GM18858 (cell line): ENCODE data around the gene KCNH6.

Source experiments
- ATAC-seq: cut with Tn5 transposase; IDR thresholded peaks from one replicate; pipeline ENCODE4 v1.9.1; 2021; ENCODE audit not compliant: unreplicated experiment

KCNH6 gene

DNA sequence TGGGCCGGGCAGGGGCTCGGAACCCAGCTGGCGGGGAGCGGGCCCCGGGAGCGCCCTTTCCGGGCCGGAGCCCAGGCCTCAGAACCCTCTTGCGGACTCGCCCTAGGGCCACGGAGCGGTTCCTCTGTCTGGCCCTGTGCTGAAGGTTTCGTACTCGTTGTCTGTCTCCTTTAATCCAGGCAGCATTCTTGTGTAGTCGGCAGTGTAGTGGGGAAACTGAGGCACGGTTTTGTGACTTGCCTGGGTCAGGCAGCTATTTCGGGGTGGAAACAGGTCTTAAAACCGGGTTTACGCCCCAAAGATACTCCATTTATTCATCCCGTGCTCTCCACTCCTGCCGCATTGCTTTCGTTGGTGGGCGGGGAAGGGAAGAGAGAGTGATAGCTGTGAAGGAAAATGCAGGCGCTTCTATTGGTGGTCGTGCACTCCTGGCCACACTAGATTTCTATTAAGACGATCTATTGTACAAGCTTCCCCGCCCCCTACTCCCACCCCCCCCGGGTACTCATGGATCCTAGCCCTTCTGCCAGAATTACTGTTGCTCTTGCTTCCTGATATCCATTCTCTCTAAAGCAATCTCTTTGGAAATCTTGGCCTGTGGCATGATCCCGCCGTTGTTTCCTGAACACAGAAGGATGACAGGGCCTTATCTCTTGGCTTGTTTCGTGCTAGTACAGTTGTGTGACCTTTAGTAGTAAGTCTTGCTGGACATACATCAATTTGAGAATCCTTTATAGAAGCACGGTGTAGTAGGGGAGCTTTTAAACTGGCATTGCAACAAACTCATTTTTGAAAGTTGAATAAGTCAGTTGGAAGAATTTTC is 27.9 kb downstream of the KCNH6 start:
- ATAC-seq: peak; percentile 3

- no peak for ATAC-seq
These were observed 29.1 kb downstream of the KCNH6 start for GRCh38 chr17:63552211-63552610.

GRCh38 chr17:63555500-63556156 is 32.5 kb downstream of the KCNH6 start:
- ATAC-seq: no peak

GRCh38 chr17:63557416-63557815 is 34.3 kb downstream of the KCNH6 start:
- ATAC-seq: no peak

DNA sequence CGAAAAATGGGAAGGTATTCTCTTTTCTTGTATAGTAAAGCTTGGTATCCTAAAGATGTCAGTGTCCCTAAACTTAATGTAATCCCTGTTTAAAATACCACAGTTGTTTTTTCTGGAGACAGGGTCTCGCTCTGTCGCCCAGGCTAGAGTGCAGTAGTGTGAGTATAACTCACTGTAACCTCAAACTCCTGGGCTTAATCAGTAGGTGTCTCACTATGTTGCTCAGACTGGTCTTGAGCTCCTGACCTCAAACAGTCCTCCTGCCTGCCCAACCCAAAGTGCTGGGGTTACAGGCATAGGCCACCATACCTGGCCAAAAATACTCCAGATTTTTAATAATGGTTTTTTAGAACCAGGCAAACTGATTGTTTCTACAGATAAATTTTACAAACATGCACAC is 35.3 kb downstream of the KCNH6 start:
- no peak for ATAC-seq

DNA sequence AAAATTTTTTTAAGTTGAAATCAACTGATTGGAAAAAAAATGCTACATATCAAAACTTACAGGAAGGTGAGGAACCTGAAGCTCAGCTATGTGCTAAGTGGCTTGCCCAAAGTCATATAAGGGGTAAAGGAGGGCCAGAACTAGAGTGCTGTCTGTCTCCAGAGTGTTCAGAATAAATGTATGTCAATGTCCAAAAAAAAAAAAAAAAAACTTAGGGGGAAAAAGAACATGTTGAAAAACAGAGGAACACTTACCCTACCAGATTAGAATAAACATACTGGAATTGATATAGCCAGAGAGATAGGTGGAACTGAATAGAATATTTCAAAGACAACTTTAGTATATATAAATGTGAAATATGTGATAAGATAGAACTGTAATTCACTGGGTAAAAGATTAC is 38.7 kb downstream of the KCNH6 start:
- ATAC-seq: no peak

DNA sequence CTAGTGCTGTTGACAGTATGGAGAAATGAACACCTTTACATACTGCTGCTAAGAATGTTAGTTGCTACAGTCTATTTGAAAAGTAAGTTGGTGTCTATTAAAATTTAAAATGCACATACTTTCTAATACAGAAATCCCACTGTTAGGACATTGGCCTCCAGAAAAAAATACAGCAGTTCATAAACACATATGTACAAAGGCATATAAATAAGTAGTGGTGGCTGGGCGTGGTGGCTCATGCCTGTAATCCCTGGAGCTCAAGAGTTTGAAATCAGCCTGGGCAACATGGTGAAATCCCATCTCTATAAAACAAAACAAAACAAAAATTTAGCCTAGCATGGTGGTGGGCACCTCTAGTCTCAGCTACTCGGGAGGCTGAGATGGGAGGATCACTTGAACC is 40.2 kb downstream of the KCNH6 start:
- no peak for ATAC-seq

DNA sequence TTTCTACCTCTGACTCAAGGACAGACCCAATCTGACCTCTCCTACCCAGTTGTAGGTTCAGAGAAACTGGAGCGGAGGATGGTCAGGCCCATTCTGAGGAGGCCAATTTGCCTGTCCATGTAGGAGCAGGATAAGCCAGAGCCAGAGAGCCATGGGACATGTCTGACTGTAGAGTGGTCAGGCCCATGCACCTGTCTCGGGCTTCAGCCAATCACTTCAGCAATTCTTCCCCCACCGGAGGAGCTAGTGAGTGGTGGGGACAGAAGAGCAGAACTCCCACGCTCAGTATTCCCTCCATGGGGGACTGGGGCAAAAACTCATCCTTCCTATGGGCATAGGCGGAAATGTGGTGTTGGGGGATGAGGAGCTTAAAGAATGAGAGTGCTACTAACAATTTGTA is 41.4 kb downstream of the KCNH6 start:
- no peak for ATAC-seq

DNA sequence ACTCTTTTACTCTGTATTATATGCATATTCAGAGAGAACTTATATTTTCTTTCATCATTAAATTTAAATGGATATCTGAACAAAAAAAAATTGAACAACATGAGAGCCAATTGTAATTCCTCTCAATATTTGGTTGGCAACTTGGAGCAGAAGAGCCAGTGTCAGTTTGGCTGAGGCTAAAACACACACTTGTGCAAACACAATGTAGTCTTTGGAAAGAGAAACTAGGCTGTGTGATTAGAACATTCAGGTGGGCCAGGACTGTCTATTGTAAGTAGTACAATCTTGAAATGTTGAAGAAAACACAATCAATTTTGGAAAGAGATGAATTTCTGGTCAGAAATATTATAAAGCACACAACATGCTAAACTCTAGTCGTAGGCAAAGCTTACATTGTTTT is 44.1 kb downstream of the KCNH6 start:
- no peak for ATAC-seq

DNA sequence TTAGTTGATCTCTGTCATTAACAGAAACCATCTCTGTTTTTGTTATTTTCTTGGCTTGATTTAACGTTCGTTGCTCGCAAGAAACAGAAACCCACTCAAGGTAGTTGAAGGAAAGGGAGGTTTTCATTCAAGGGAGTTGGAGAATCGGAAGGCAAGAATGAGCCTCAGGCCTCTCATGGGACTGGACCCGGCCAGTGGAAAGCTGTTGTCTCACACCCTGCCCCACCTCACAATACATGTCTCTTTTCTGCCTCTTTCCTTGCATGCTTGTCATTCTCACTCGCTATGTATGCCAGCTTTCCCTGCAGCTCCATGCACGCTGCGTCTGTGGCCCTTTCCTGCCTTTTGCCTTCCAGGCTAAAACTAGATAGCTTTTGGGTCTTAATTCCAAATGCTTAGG is 45.4 kb downstream of the KCNH6 start:
- no peak for ATAC-seq

- no peak for ATAC-seq
These were observed 48.6 kb downstream of the KCNH6 start for GRCh38 chr17:63571632-63572310.

- no peak for ATAC-seq
These were observed 50.5 kb downstream of the KCNH6 start for GRCh38 chr17:63573634-63574033.

GRCh38 chr17:63578027-63578768 is 55.0 kb downstream of the KCNH6 start:
- no peak for ATAC-seq

DNA sequence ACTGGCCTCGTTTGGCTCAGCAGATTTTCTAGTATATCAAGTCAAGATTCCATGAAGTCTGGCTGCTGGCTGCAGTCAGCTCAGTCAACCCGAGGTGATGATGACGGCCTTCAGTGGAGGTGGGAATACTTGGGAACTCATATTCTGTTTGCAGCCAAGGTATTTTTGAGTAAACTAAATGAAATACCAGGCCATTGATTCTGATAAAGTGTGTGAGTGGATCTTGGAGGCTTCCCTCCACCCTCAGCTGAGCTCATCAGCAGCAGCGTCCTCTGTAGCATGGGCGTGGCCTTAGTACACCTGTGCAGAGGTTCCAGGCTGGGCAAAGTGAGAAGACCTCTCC is 55.6 kb downstream of the KCNH6 start:
- no peak for ATAC-seq

- ATAC-seq: no peak
These were observed 56.5 kb downstream of the KCNH6 start for GRCh38 chr17:63579633-63580032.

DNA sequence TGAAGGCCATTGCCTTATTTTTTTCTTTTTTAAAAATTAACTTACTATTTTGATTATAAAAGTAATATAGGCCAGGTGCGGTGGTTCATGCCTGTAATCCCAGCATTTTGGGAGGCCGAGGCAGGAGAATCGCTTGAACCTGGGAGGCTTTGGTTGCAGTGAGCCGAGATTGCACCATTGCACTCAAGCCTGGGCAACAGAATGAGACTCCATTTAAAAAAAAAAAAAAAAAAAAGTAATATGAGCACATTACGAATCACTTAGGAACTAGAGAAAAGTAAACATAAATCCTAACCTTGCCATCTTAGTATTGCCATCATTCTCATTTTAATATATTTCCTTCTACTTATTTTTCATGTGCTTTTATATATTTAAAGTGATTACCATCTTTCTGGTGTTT is 64.6 kb downstream of the KCNH6 start:
- ATAC-seq: no peak

GRCh38 chr17:63588797-63589196 is 65.6 kb downstream of the KCNH6 start:
- ATAC-seq: no peak

DNA sequence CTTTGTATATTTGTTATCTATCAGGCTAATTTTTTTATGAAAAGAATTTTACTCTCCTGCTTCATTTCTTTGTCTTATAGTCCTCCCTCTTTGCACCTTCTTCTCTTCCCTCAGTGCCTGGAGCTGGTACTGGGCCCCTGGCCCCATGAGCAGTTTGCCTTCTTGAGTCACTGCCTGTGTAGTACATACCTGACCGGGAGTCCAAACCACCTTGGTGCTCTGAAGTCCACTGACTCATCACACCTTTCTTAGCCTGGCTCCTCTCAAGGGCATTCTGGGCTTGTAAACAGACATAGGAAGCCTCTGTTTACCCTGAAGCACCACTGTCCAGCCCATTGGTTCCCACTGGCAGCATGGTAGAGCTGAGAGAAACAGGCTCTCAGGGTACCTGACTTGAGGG is 66.5 kb downstream of the KCNH6 start:
- ATAC-seq: no peak

- no peak for ATAC-seq
These were observed 69.6 kb downstream of the KCNH6 start for GRCh38 chr17:63592797-63593196.

GRCh38 chr17:63595132-63595531 is 72.0 kb downstream of the KCNH6 start:
- no peak for ATAC-seq
